Measurements from ENCODE around the gene INSYN2B. TPM values are rescaled to one million over a fixed set of nuclear protein-coding genes. Genes with fewer than 3 reads are reported as not detected.

INSYN2B gene
- total RNA-seq, 1 donor from 2014 or later = not detected

DNA sequence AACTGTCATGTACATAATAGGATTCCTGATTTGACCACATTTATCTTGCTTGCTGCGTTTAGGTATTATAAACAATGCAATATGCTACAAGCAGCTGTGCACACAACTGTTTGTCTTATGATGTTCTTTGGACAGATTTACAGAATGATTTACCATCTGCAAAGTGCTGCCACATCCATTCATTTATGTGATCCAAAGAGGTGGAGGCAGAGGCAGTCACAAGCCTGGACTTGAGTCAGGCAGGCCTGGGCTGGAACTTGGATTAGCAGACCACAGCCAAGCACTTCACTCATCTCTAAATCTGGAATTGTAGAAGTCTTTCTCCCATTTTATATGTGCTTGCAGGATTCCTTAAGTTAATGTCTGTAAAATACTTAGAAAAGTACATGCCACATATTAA lies 149.0 kb downstream of the INSYN2B start:
- H3K27me3 ChIP-seq (ENCODE audit: low read depth) = no peaks in the 10 kb centered on the region
- ATAC-seq (no peak), DNase-seq (no peak)
- intact Hi-C loops (cut with DNase I) = no loop called here
- no peak overlapping the region for H3K27ac ChIP-seq
- no peak overlapping the region for H3K4me3 ChIP-seq
- H3K36me3 ChIP-seq = no peaks in the 10 kb centered on the region
- TF ChIP-seq, protein P1, sequence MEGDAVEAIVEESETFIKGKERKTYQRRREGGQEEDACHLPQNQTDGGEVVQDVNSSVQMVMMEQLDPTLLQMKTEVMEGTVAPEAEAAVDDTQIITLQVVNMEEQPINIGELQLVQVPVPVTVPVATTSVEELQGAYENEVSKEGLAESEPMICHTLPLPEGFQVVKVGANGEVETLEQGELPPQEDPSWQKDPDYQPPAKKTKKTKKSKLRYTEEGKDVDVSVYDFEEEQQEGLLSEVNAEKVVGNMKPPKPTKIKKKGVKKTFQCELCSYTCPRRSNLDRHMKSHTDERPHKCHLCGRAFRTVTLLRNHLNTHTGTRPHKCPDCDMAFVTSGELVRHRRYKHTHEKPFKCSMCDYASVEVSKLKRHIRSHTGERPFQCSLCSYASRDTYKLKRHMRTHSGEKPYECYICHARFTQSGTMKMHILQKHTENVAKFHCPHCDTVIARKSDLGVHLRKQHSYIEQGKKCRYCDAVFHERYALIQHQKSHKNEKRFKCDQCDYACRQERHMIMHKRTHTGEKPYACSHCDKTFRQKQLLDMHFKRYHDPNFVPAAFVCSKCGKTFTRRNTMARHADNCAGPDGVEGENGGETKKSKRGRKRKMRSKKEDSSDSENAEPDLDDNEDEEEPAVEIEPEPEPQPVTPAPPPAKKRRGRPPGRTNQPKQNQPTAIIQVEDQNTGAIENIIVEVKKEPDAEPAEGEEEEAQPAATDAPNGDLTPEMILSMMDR (IDR thresholded peaks at IDR 0.05) = no peak
- H3K4me1 ChIP-seq = no peaks in the 10 kb centered on the region
- H3K9me3 ChIP-seq = no peaks in the 10 kb centered on the region

DNA sequence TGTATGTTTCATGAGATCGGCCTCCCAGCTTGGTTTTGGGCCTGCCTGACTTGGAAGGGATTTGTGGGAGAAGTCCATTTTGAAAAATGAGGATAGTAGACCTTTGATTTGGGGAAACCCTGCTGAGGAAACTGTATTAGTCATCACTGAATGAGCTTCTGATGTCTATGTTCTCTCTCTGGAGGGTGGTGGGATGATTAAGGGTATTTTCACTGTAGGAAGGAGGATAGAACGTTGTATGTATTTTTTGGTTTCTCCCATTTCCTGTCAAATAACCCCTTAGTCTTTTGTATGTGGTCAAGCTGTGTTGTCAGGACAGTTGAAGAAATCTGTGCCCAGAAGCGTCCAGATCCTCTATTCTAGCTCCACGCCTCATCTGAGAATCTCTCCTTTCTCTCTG lies 151.9 kb downstream of the INSYN2B start:
- intact Hi-C loops (cut with DNase I) = no loop called here
- no peak overlapping the region for H3K27ac ChIP-seq
- no peaks in the 10 kb centered on the region for H3K9me3 ChIP-seq
- DNase-seq (no peak), ATAC-seq (no peak)
- TF ChIP-seq, protein P1 (IDR thresholded peaks at IDR 0.05) = no peak
- H3K27me3 ChIP-seq (ENCODE audit: low read depth) = no peaks in the 10 kb centered on the region
- no peaks in the 10 kb centered on the region for H3K36me3 ChIP-seq
- H3K4me1 ChIP-seq = no peaks in the 10 kb centered on the region
- no peak overlapping the region for H3K4me3 ChIP-seq

DNA sequence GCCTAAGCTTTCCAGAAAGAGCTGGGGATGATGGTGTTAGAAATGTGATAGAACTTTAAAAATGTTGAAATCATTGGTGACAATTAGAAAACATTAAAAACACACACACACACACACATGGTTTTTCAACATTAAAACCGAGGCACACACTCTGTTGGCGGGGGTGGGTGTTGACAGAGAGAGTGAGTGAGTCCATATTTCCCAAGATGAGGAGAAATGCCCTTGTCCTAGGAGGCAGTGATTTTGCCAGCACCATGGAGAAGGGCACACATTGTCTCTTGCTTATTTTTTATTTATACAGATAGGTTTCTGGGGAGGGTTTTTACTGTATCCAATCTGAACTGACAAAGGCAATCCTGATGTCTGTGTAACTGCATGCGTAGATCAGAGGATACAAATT lies 152.5 kb downstream of the INSYN2B start:
- DNase-seq (no peak), ATAC-seq (no peak)
- H3K4me3 ChIP-seq = no peak overlapping the region
- no peak overlapping the region for H3K27ac ChIP-seq
- no peaks in the 10 kb centered on the region for H3K27me3 ChIP-seq (ENCODE audit: low read depth)
- TF ChIP-seq, protein P1 (IDR thresholded peaks at IDR 0.05) = no peak
- H3K9me3 ChIP-seq = no peaks in the 10 kb centered on the region
- intact Hi-C loops (cut with DNase I) = no loop called here
- H3K36me3 ChIP-seq = no peaks in the 10 kb centered on the region
- no peaks in the 10 kb centered on the region for H3K4me1 ChIP-seq

DNA sequence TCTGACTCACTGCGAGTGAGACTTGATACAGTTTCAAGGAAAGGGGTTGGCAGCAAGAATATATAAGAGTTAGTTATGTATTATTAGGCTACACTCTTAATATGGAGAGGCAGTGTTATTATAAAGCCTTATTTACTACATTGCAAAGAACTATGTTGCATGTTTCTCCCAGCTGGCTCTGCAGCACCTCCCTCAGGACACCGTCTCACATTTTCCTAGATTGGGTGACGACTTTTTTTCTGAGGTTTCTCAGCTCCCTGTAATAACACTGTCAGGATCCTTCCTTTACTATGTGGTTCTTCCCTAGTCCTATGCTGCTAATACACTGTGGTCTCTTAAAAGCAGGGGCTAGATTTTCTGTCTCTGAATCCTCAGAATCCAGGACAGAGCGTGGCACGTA lies 153.7 kb downstream of the INSYN2B start:
- no peak for ATAC-seq
- DNase-seq = no peak
- H3K27me3 ChIP-seq (ENCODE audit: low read depth) = no peaks in the 10 kb centered on the region
- no peaks in the 10 kb centered on the region for H3K9me3 ChIP-seq
- TF ChIP-seq, protein P1 (IDR thresholded peaks at IDR 0.05) = no peak
- no peak overlapping the region for H3K4me3 ChIP-seq
- no peak overlapping the region for H3K27ac ChIP-seq
- H3K36me3 ChIP-seq = no peaks in the 10 kb centered on the region
- no peaks in the 10 kb centered on the region for H3K4me1 ChIP-seq
- intact Hi-C loops (cut with DNase I) = no loop called here

DNA sequence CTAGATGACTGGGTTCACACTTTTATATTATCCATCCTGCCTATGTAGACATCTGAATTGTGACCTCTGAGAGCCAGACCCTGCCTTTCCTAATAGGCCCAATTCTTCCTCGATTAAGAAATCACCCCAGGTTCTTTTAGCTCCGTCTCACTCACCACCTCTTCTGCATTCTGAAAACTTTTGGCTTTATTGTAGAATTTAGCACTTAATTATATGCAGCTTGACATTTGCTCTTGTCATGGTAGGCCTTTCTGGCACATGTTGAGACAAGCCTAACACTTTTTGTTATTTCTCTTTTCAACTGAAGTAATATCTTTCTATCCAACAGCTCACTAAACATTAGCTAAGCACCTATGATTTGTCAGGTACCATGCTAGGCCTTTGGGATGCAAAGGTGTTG lies 163.3 kb downstream of the INSYN2B start:
- H3K4me3 ChIP-seq = no peak overlapping the region
- intact Hi-C loops (cut with DNase I) = no loop called here
- no peak for ATAC-seq
- H3K4me1 ChIP-seq = no peaks in the 10 kb centered on the region
- DNase-seq = no peak
- H3K9me3 ChIP-seq = no peaks in the 10 kb centered on the region
- no peak overlapping the region for H3K27ac ChIP-seq
- TF ChIP-seq, protein P1 (IDR thresholded peaks at IDR 0.05) = no peak
- H3K36me3 ChIP-seq = peaks cover 4% of the 10 kb centered on the region
- H3K27me3 ChIP-seq (ENCODE audit: low read depth) = no peaks in the 10 kb centered on the region

DNA sequence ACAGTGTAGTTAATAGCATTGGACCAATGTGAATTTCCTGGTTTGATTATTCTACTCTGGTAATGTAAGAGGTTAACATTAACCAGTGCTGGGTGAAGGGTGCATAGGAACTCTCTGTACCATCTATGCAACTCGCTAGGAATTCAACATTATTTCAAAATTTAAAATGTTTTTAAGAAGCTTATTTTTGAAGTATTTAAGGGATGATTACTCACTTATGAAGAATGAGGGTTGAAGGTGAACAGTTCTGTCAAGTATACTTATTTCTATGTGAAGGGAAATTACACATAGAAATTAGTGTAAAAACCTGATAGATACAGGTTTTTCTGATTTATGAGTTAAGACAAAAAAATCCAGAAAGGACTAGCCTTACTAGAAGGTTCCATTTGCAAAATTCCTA lies 165.8 kb downstream of the INSYN2B start:
- no peak for DNase-seq
- intact Hi-C loops (cut with DNase I) = no loop called here
- Histone ChIP-seq H3K9me3 (no peaks in the 10 kb centered on the region), H3K27ac (no peak overlapping the region), H3K4me3 (no peak overlapping the region), H3K4me1 (no peaks in the 10 kb centered on the region), H3K36me3 (peaks cover 3% of the 10 kb centered on the region), H3K27me3 (ENCODE audit: low read depth) (no peaks in the 10 kb centered on the region)
- ATAC-seq = no peak
- TF ChIP-seq, protein P1 (IDR thresholded peaks at IDR 0.05) = no peak
